Gastroesophageal sphincter (tissue), 4 donors: ENCODE measurements around the gene ZNF346. TPM values are rescaled to one million over a fixed set of nuclear protein-coding genes. Genes with fewer than 3 reads are reported as not detected.
A peak's percentile ranks its signal among the peaks of the same experiment; 100 is the strongest.

Source experiments
- ATAC-seq: fragments of 150-250 bp; one replicate; pipeline ENCODE4 v1.9.1; 2016; ENCODE audit warnings: mild to moderate bottlenecking, moderate library complexity
- H3K27ac ChIP-seq, 4 donors: fragments of 200-600 bp; sonication (generic) in 3 of 4; 1 replicate in 3 of 4; 2 replicates in 1 of 4; pipeline ENCODE4 v1.5.1; 2016 to 2019
- H3K27me3 ChIP-seq: fragments of 200-600 bp; sonication (generic); one replicate; pipeline ENCODE4 v1.5.1; 2019
- H3K36me3 ChIP-seq, 2 donors: fragments of 200-600 bp; sonication (generic); one replicate each; pipeline ENCODE4 v1.5.1; 2019; ENCODE audit warnings: control low read depth in 1 of 2
- H3K4me1 ChIP-seq, 3 donors: fragments of 200-600 bp; sonication (generic); 1 replicate in 2 of 3; 2 replicates in 1 of 3; pipeline ENCODE4 v1.5.1; 2016 to 2019; ENCODE audit warnings: control low read depth in 2 of 3
- H3K4me3 ChIP-seq, 2 donors: fragments of 200-600 bp; sonication (generic); one replicate each; pipeline ENCODE4 v1.5.1; 2019; ENCODE audit warnings: mild to moderate bottlenecking in 1 of 2, moderate library complexity in 1 of 2
- H3K9me3 ChIP-seq, 3 donors: fragments of 200-600 bp; sonication (generic); one replicate each; pipeline ENCODE4 v1.5.1; 2017 to 2019; ENCODE audit warnings: control low read depth in 2 of 3
- CTCF ChIP-seq, 4 experiments: fragments of 200-600 bp in 2 of 4; fragments of 450-650 bp in 2 of 4; sonication (generic) in 1 of 4; IDR thresholded peaks; one replicate each; pipeline ENCODE4 v1.5.1; 2017 to 2019; ENCODE audit warnings: antibody characterized with exemption in 4 of 4, mild to moderate bottlenecking in 2 of 4, moderate library complexity in 2 of 4
- EP300 ChIP-seq: sonication (generic); formaldehyde crosslinking; IDR thresholded peaks from one replicate; pipeline ENCODE4 v1.6.1; 2017; ENCODE audit warnings: antibody characterized with exemption, mild to moderate bottlenecking
- POLR2A ChIP-seq, 2 donors: fragments of 450-650 bp; IDR thresholded peaks; one replicate each; pipeline ENCODE4 v1.6.1; 2017; ENCODE audit warnings: antibody characterized with exemption in 2 of 2, mild to moderate bottlenecking in 2 of 2, moderate library complexity in 1 of 2
- POLR2AphosphoS5 ChIP-seq: sonication (generic); formaldehyde crosslinking; IDR thresholded peaks from one replicate; pipeline ENCODE4 v1.6.1; 2017; ENCODE audit warnings: antibody characterized with exemption
- WGBS, 2 donors: methylation state at CpG; one replicate each; pipeline ENCODE4 v1.1.5; 2018; ENCODE audit warnings: low coverage in 1 of 2; 5-methylcytosine and 5-hydroxymethylcytosine counted together
- total RNA-seq, 4 donors: library from RNA; depleted of rRNA; stranded (reverse); fragments of >200 nt; gene quantifications; one replicate each; pipeline ENCODE4 v1.1.0, GENCODE V29; 2016

The ZNF346 gene
- total RNA-seq, 4 donors from 2014 or later, result 12.9 to 16.9 (median 14.2) TPM

GRCh38 chr5:177126771-177127170 lies 104.3 kb downstream of the ZNF346 start:
- Histone ChIP-seq H3K9me3 (no peaks in the 10 kb centered on the region), H3K27me3 (no peaks in the 10 kb centered on the region), H3K27ac (no peak overlapping the region), H3K4me3 (no peak overlapping the region), H3K36me3 (no peaks in the 10 kb centered on the region), H3K4me1 (no peaks in the 10 kb centered on the region)
- TF ChIP-seq EP300, result no peak
- TF ChIP-seq POLR2AphosphoS5, result no peak
- TF ChIP-seq CTCF (IDR thresholded peaks at IDR 0.05), result no peak
- TF ChIP-seq POLR2A (IDR thresholded peaks at IDR 0.05), result no peak
- no peak for ATAC-seq
- no CpG with 5 or more reads among the region's 1 CpG for WGBS, 2 donors

GRCh38 chr5:177128551-177128981 lies 106.1 kb downstream of the ZNF346 start:
- TF ChIP-seq CTCF (IDR thresholded peaks at IDR 0.05) (no peak), EP300 (no peak), POLR2A (IDR thresholded peaks at IDR 0.05) (no peak), POLR2AphosphoS5 (no peak)
- H3K4me3 ChIP-seq, result no peak overlapping the region
- peak overlapping the region in 1 of 4 donors; percentile 11 for H3K27ac ChIP-seq
- no peaks in the 10 kb centered on the region for H3K36me3 ChIP-seq
- no peak for ATAC-seq
- no peaks in the 10 kb centered on the region for H3K27me3 ChIP-seq
- no peaks in the 10 kb centered on the region for H3K9me3 ChIP-seq
- 75 to 92% methylated on average over 2 to 4 of the region's 4 CpGs for WGBS, 2 donors
- H3K4me1 ChIP-seq, result peaks cover 0 to 16% (median 0%) of the 10 kb centered on the region in 3 donors

- Histone ChIP-seq H3K4me1 (peaks cover 6 to 28% (median 8%) of the 10 kb centered on the region in 3 donors), H3K36me3 (peaks cover 0 to 4% of the 10 kb centered on the region in 2 donors), H3K27me3 (no peaks in the 10 kb centered on the region), H3K27ac (peak overlapping the region in 1 of 4 donors; percentile 6), H3K4me3 (no peak overlapping the region), H3K9me3 (no peaks in the 10 kb centered on the region)
- WGBS, 2 donors, result 68 to 70% methylated on average over 3 of the region's 5 CpGs
- no peak for TF ChIP-seq POLR2A (IDR thresholded peaks at IDR 0.05)
- TF ChIP-seq CTCF (IDR thresholded peaks at IDR 0.05), result no peak
- no peak for TF ChIP-seq POLR2AphosphoS5
- no peak for TF ChIP-seq EP300
- no peak for ATAC-seq
Observed at GRCh38 chr5:177130211-177131018, 107.9 kb downstream of the ZNF346 start.

Other genes with a start within 250 kb of the ZNF346 start
- gene UNC5A, start 212.1 kb upstream of the ZNF346 start, total RNA-seq, result under 1 TPM in 1 of 4 donors, not detected in 3; 0.27 TPM
- 10 to 100 TPM in 2 of 4 donors, 1 to 10 TPM in 2; 3.4 to 11.5 (median 8.1) TPM for gene HK3, start 123.3 kb upstream of the ZNF346 start, total RNA-seq
- 10 to 100 TPM; 37.9 to 50.6 (median 44.7) TPM for gene UIMC1, start 15.9 kb upstream of the ZNF346 start, total RNA-seq
- gene FGFR4, start 64.2 kb downstream of the ZNF346 start, total RNA-seq, result 1 to 10 TPM; 3.0 to 7.4 (median 6.6) TPM
- 10 to 100 TPM; 41.1 to 58.4 (median 49.5) TPM for gene NSD1, start 111.1 kb downstream of the ZNF346 start, total RNA-seq